Measurements from ENCODE around the gene PDK4. TPM values are rescaled to one million over a fixed set of nuclear protein-coding genes. Genes with fewer than 3 reads are reported as not detected.

The PDK4 gene
- total RNA-seq, 1 donor from 2014 or later, result not detected

- intact Hi-C loops (cut with micrococcal nuclease), result no loop called here
Measured at GRCh38 chr7:95534796-95535195, 61.5 kb downstream of the PDK4 start.

More at GRCh38 chr7:95534796-95535195, 61.5 kb downstream of the PDK4 start:
- Mint-ChIP-seq H3K27ac (no peak overlapping the region), H3K4me1 (ENCODE audit: low read depth) (no peaks in the 10 kb centered on the region), H3K4me3 (ENCODE audit: low read depth) (no peak overlapping the region), H3K36me3 (ENCODE audit: low read depth) (no peaks in the 10 kb centered on the region), H3K27me3 (ENCODE audit: low read depth) (peaks cover 23% of the 10 kb centered on the region), H3K9me3 (no peaks in the 10 kb centered on the region)
- DNase-seq (ENCODE audit: low spot score), result no peak

Other genes starting within 250 kb of the PDK4 start
- gene PON3, start 200.1 kb downstream of the PDK4 start, total RNA-seq, result 0.14 and 0.30 TPM in 2 replicates
- 16.5 and 17.5 TPM in 2 replicates for gene PON2, start 161.5 kb downstream of the PDK4 start, total RNA-seq
- gene ASB4, start 110.6 kb downstream of the PDK4 start, total RNA-seq, result not detected in 2 replicates
- gene DYNC1I1, start 176.0 kb upstream of the PDK4 start, total RNA-seq, result not detected in 2 replicates